Measurements from ENCODE around the gene MBIP.

- TF ChIP-seq SUZ12 (IDR thresholded peaks at IDR 0.05; ENCODE audit: extremely low read depth, insufficient read depth, insufficient read length) (no peak), YY1 (IDR thresholded peaks at IDR 0.05; ENCODE audit: insufficient read depth, insufficient read length) (no peak), ZNF274 (IDR thresholded peaks at IDR 0.05; ENCODE audit: low read depth, low read length) (no peak)
Measured at GRCh38 chr14:36317650-36318049, 2.8 kb downstream of the MBIP start.

Data from NT2/D1 (cell line).